HG02571 (cell line): Measurements from ENCODE around the gene BAIAP2.

ENCODE experiments used
- ATAC-seq: cut with Tn5 transposase; IDR thresholded peaks from one replicate; pipeline ENCODE4 v1.9.1; 2021; ENCODE audit warnings: mild to moderate bottlenecking, moderate library complexity; ENCODE audit not compliant: unreplicated experiment

BAIAP2 gene

GRCh38 chr17:81083125-81083765, 48.3 kb downstream of the BAIAP2 start:
- ATAC-seq = no peak

GRCh38 chr17:81084680-81085419, 49.9 kb downstream of the BAIAP2 start:
- no peak for ATAC-seq

GRCh38 chr17:81085420-81085911, 50.5 kb downstream of the BAIAP2 start:
- no peak for ATAC-seq

- no peak for ATAC-seq
Measured at GRCh38 chr17:81086789-81087551, 52.0 kb downstream of the BAIAP2 start.

- no peak for ATAC-seq
Measured at GRCh38 chr17:81090361-81091136, 55.6 kb downstream of the BAIAP2 start.

- no peak for ATAC-seq
Measured at GRCh38 chr17:81091154-81091553, 56.2 kb downstream of the BAIAP2 start.

- no peak for ATAC-seq
Measured at GRCh38 chr17:81091774-81092517, 57.0 kb downstream of the BAIAP2 start.

GRCh38 chr17:81092518-81093095, 57.7 kb downstream of the BAIAP2 start:
- no peak for ATAC-seq

- no peak for ATAC-seq
Measured at GRCh38 chr17:81093619-81094508, 58.9 kb downstream of the BAIAP2 start.

- ATAC-seq = no peak
Measured at GRCh38 chr17:81094509-81095382, 59.8 kb downstream of the BAIAP2 start.

GRCh38 chr17:81095383-81095762, 60.4 kb downstream of the BAIAP2 start:
- ATAC-seq = no peak

GRCh38 chr17:81096741-81097133, 61.8 kb downstream of the BAIAP2 start:
- no peak for ATAC-seq

GRCh38 chr17:81097134-81097942, 62.4 kb downstream of the BAIAP2 start:
- no peak for ATAC-seq

- ATAC-seq = no peak
Measured at GRCh38 chr17:81097943-81098308, 63.0 kb downstream of the BAIAP2 start.

- ATAC-seq = no peak
Measured at GRCh38 chr17:81099888-81100287, 64.9 kb downstream of the BAIAP2 start.

GRCh38 chr17:81100668-81101067, 65.7 kb downstream of the BAIAP2 start:
- no peak for ATAC-seq

- no peak for ATAC-seq
Measured at GRCh38 chr17:81101614-81102306, 66.8 kb downstream of the BAIAP2 start.
